CD14-positive monocyte (primary cell): ENCODE results near the gene KNDC1. TPM values are rescaled to one million over a fixed set of nuclear protein-coding genes. Genes with fewer than 3 reads are reported as not detected.

Source experiments
- DNase-seq, 3 donors: peaks; one replicate each; pipeline ENCODE4 v3.0.0-alpha.2; 2011 to 2022
- H2AFZ ChIP-seq: 2 replicates; pipeline ENCODE4 v1.6.0; 2012; ENCODE audit warnings: mild to moderate bottlenecking, low read depth, low read length, inconsistent platforms; ENCODE audit not compliant: insufficient read depth, poor library complexity, severe bottlenecking
- H3K27ac ChIP-seq, 2 donors: 1 replicate in 1 of 2; 2 replicates in 1 of 2; pipeline ENCODE4 v1.5.1; 2012 to 2013; ENCODE audit warnings: low read length in 2 of 2, control low read depth in 1 of 2, inconsistent platforms in 1 of 2, low read depth in 1 of 2, mild to moderate bottlenecking in 1 of 2
- H3K27me3 ChIP-seq, 2 donors: one replicate each; pipeline versions ENCODE4 v1.6.0 to v1.6.1; 2011 to 2013; ENCODE audit warnings: low read length in 2 of 2; ENCODE audit not compliant: control insufficient read depth in 2 of 2, insufficient read depth in 2 of 2
- H3K36me3 ChIP-seq, 2 donors: replicated peaks in 1 of 2; 1 replicate in 1 of 2; 2 replicates in 1 of 2; pipeline versions ENCODE4 v1.5.1 to v1.6.1; 2012 to 2013; ENCODE audit warnings: low read length in 2 of 2, control low read depth in 1 of 2, inconsistent platforms in 1 of 2, mild to moderate bottlenecking in 1 of 2; ENCODE audit not compliant: insufficient read depth in 2 of 2, control insufficient read depth in 1 of 2
- H3K4me1 ChIP-seq, 2 donors: 1 replicate in 1 of 2; 2 replicates in 1 of 2; pipeline versions ENCODE4 v1.5.1 to v1.6.1; 2012 to 2013; ENCODE audit warnings: low read length in 2 of 2, control low read depth in 1 of 2, inconsistent platforms in 1 of 2, mild to moderate bottlenecking in 1 of 2, moderate library complexity in 1 of 2; ENCODE audit not compliant: insufficient read depth in 2 of 2, control insufficient read depth in 1 of 2
- H3K4me2 ChIP-seq: replicated peaks from 2 replicates; pipeline ENCODE3; 2012; ENCODE audit warnings: low read length, moderate library complexity, mild to moderate bottlenecking; ENCODE audit not compliant: poor library complexity, severe bottlenecking; ENCODE audit errors: extremely low read depth
- H3K4me3 ChIP-seq, 3 experiments: fragments of 200-600 bp in 1 of 3; sonication (generic) in 1 of 3; replicated peaks in 1 of 3; 1 replicate in 2 of 3; 2 replicates in 1 of 3; pipeline ENCODE4 v1.5.1; 2011 to 2013; ENCODE audit warnings: low read length in 3 of 3, mild to moderate bottlenecking in 3 of 3, control low read depth in 2 of 3, low read depth in 2 of 3, inconsistent platforms in 1 of 3, moderate library complexity in 1 of 3
- H3K79me2 ChIP-seq: 2 replicates; pipeline ENCODE4 v1.6.0; 2012; ENCODE audit warnings: mild to moderate bottlenecking, control low read depth, inconsistent platforms, low read length, moderate library complexity; ENCODE audit not compliant: insufficient read depth
- H3K9ac ChIP-seq: 2 replicates; pipeline ENCODE4 v1.6.0; 2017; ENCODE audit warnings: low read length, mild to moderate bottlenecking; ENCODE audit not compliant: insufficient read depth, poor library complexity, severe bottlenecking
- H3K9me3 ChIP-seq, 2 donors: replicated peaks in 1 of 2; 1 replicate in 1 of 2; 2 replicates in 1 of 2; pipeline versions ENCODE4 v1.5.1 to v1.6.1; 2012 to 2013; ENCODE audit warnings: low read length in 2 of 2, control low read depth in 1 of 2; ENCODE audit not compliant: control insufficient read depth in 1 of 2, insufficient read depth in 1 of 2
- H4K20me1 ChIP-seq: 2 replicates; pipeline ENCODE4 v1.6.0; 2012; ENCODE audit warnings: mild to moderate bottlenecking, low read length, control low read depth, moderate library complexity; ENCODE audit not compliant: insufficient read depth
- H3K27ac Mint-ChIP-seq, 7 donors: one replicate each; pipeline ENCODE4 v1.8.0; 2020; ENCODE audit warnings: mild to moderate bottlenecking in 7 of 7, mixed read lengths in 7 of 7, moderate library complexity in 6 of 7, inconsistent platforms in 2 of 7
- H3K27me3 Mint-ChIP-seq, 3 donors: one replicate each; pipeline ENCODE4 v1.8.0; 2021 to 2022; ENCODE audit warnings: low read depth in 3 of 3, mild to moderate bottlenecking in 3 of 3, mixed read lengths in 3 of 3, moderate library complexity in 3 of 3, inconsistent platforms in 1 of 3
- H3K36me3 Mint-ChIP-seq, 2 donors: one replicate each; pipeline ENCODE4 v1.8.0; 2020; ENCODE audit warnings: mixed read lengths in 2 of 2, inconsistent platforms in 1 of 2, mild to moderate bottlenecking in 1 of 2
- H3K4me1 Mint-ChIP-seq: one replicate; pipeline ENCODE4 v1.8.0; 2020; ENCODE audit warnings: mild to moderate bottlenecking, mixed read lengths
- H3K4me3 Mint-ChIP-seq, 2 donors: one replicate each; pipeline ENCODE4 v1.8.0; 2020; ENCODE audit warnings: mild to moderate bottlenecking in 2 of 2, mixed read lengths in 2 of 2, moderate library complexity in 1 of 2
- H3K9me3 Mint-ChIP-seq, 7 donors: one replicate each; pipeline ENCODE4 v1.8.0; 2020 to 2022; ENCODE audit warnings: mixed read lengths in 7 of 7, mild to moderate bottlenecking in 6 of 7, moderate library complexity in 6 of 7, inconsistent platforms in 2 of 7
- WGBS: methylation state at CpG from one replicate; pipeline ENCODE4 v1.1.5; 2013; ENCODE audit warnings: missing lambda C conversion rate; ENCODE audit not compliant: insufficient coverage; 5-methylcytosine and 5-hydroxymethylcytosine counted together
- intact Hi-C, 2 donors: fragments of 100-400 bp; cut with micrococcal nuclease; formaldehyde crosslinking; loops; one replicate each; pipeline versions ENCODE4 v1.15.0 to v1.15.1; 2023
- polyA plus RNA-seq, 3 donors: library from polyadenylated mRNA; depleted of rRNA in 1 of 3; unstranded in 2 of 3; stranded (reverse) in 1 of 3; fragments of 300-500 nt in 2 of 3; fragments of >200 nt in 1 of 3; fragmentation: Illumina TruSeq in 2 of 3; gene quantifications; 1 replicate in 2 of 3; 2 replicates in 1 of 3; pipeline ENCODE4 v1.2.3, GENCODE V29; 2012 to 2021
- TF ChIP-seq, protein P1 (sequence below): fragments of 200-600 bp; IDR thresholded peaks from one replicate; pipeline ENCODE4 v1.8.0; 2022; ENCODE audit warnings: antibody characterized with exemption, mild to moderate bottlenecking

KNDC1 gene
- polyA plus RNA-seq, 3 donors: 0.22 to 0.80 TPM; not detected in 1

DNA sequence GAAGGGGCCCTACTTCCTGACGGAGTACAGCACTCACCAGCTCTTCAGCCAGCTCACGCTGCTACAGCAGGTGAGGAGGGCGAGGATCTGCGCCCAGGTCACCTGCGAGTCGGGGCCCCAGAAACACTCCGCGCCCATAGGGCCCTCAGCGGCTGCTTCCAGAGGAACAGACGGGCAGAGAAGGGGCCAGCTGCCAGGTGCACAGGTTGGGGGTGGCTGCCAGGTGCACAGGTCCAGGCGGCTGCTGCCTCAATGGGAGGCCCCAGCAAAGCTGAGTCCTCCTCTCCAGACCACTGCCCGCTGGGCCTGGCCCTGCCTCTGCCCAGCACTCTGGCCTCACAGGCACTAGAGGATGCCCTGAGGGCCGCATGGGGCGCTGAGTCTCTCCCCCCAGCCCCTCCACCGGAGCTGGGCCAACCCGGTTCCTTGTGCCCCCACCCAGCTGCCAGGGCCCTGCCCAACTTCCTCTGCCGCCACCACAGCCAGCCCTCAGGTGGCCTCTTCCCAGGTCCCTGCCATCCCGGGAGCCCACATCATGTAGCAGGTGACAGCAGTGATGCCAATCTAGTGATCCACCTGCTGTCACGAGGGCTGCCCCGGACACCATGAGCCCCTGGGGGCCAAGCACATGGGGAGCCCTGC is 53.0 kb downstream of the KNDC1 start:
- no peaks in the 10 kb centered on the region for H3K36me3 ChIP-seq
- no peak for DNase-seq
- no peak overlapping the region for H3K4me2 ChIP-seq
- no peaks in the 10 kb centered on the region for H3K27me3 ChIP-seq
- no peak overlapping the region for H3K9ac ChIP-seq
- H4K20me1 ChIP-seq: no peaks in the 10 kb centered on the region
- no peaks in the 10 kb centered on the region for H3K79me2 ChIP-seq
- H3K4me1 ChIP-seq: no peaks in the 10 kb centered on the region
- H3K4me3 Mint-ChIP-seq: no peak overlapping the region
- H3K27ac ChIP-seq: no peak overlapping the region
- no peak overlapping the region for H3K4me3 ChIP-seq
- no peaks in the 10 kb centered on the region for H3K9me3 ChIP-seq
- H3K9me3 Mint-ChIP-seq: no peaks in the 10 kb centered on the region
- no peaks in the 10 kb centered on the region for H3K36me3 Mint-ChIP-seq
- H2AFZ ChIP-seq: no peak overlapping the region
- TF ChIP-seq, protein P1, sequence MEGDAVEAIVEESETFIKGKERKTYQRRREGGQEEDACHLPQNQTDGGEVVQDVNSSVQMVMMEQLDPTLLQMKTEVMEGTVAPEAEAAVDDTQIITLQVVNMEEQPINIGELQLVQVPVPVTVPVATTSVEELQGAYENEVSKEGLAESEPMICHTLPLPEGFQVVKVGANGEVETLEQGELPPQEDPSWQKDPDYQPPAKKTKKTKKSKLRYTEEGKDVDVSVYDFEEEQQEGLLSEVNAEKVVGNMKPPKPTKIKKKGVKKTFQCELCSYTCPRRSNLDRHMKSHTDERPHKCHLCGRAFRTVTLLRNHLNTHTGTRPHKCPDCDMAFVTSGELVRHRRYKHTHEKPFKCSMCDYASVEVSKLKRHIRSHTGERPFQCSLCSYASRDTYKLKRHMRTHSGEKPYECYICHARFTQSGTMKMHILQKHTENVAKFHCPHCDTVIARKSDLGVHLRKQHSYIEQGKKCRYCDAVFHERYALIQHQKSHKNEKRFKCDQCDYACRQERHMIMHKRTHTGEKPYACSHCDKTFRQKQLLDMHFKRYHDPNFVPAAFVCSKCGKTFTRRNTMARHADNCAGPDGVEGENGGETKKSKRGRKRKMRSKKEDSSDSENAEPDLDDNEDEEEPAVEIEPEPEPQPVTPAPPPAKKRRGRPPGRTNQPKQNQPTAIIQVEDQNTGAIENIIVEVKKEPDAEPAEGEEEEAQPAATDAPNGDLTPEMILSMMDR: no peak
- peaks cover 0 to 5% (median 2%) of the 10 kb centered on the region in 3 donors for H3K27me3 Mint-ChIP-seq
- intact Hi-C loops: no loop called here
- no peak overlapping the region for H3K27ac Mint-ChIP-seq
- 87% methylated on average over 18 of the region's 20 CpGs for WGBS
- H3K4me1 Mint-ChIP-seq: no peaks in the 10 kb centered on the region

DNA sequence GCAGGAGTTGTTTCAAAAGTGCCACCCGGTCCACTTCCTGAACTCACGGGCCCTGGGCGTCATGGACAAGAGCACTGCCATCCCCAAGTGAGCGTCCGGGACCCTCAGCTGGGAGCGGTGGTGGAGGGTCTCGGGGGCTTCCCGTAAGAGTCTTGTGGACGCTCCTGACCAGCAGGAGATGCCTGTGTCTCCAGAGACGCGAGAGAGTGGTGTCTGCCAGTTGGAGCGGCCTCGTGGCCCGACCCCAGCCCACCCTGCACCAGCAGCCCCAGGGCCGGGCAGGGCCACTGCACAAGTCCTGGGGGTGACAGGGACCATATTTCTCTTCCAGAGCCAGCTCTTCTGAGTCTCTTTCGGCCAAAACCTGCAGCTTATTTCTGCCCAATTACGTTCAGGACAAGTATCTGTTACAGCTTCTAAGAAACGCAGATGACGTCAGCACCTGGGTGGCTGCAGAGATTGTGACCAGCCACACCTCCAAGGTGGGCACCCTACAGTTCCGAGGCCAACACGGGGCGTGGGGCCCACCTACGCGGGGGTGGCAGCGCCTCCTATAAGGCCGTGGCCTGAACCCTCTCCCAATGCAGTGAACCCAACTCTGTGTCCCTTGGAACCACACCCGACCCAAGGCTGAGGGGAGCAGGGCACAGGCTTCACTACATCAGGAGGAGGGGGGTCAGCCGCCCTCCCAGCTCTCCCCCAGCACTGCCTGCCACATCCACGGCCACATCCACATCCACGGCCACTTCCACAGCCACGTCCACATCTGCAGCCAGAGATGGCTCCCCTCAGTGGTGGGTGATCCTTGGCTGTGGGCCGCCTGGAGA is 53.8 kb downstream of the KNDC1 start:
- no peak overlapping the region for H3K4me3 ChIP-seq
- TF ChIP-seq, protein P1: no peak
- H2AFZ ChIP-seq: no peak overlapping the region
- no peak overlapping the region for H3K4me2 ChIP-seq
- no peaks in the 10 kb centered on the region for H3K9me3 Mint-ChIP-seq
- H3K4me3 Mint-ChIP-seq: no peak overlapping the region
- no peaks in the 10 kb centered on the region for H4K20me1 ChIP-seq
- no peak overlapping the region for H3K27ac ChIP-seq
- no peaks in the 10 kb centered on the region for H3K36me3 Mint-ChIP-seq
- H3K4me1 Mint-ChIP-seq: no peaks in the 10 kb centered on the region
- H3K4me1 ChIP-seq: no peaks in the 10 kb centered on the region
- H3K27me3 Mint-ChIP-seq: peaks cover 0 to 7% (median 6%) of the 10 kb centered on the region in 3 donors
- H3K27ac Mint-ChIP-seq: no peak overlapping the region
- no peaks in the 10 kb centered on the region for H3K36me3 ChIP-seq
- H3K27me3 ChIP-seq: peaks cover 0 to 2% of the 10 kb centered on the region in 2 donors
- H3K9me3 ChIP-seq: no peaks in the 10 kb centered on the region
- no peaks in the 10 kb centered on the region for H3K79me2 ChIP-seq
- intact Hi-C loops: no loop called here
- 93% methylated on average over 31 of the region's 32 CpGs for WGBS
- H3K9ac ChIP-seq: no peak overlapping the region
- no peak for DNase-seq
